ENCODE data around the gene RBCK1. TPM values are rescaled to one million over a fixed set of nuclear protein-coding genes. Genes with fewer than 3 reads are reported as not detected.
A peak's percentile ranks its signal among the peaks of the same experiment; 100 is the strongest.

The RBCK1 gene
- total RNA-seq, 1 donor from 2014 or later = 67.0 TPM

GRCh38 chr20:478010-478948 lies 70.2 kb downstream of the RBCK1 start:
- intact Hi-C loops (cut with DNase I) = loop anchor here (10.0 kb wide), 1 partner anchor 113 kb away; no protein-coding TSS in a partner anchor
- Histone ChIP-seq H3K36me3 (peaks cover 0 to 23% of the 10 kb centered on the region in 2 donors), H3K9me3 (no peaks in the 10 kb centered on the region), H3K4me1 (no peaks in the 10 kb centered on the region), H3K27ac (no peak overlapping the region), H3K4me3 (no peak overlapping the region), H3K27me3 (no peaks in the 10 kb centered on the region)
- TF ChIP-seq POLR2AphosphoS5 (IDR thresholded peaks at IDR 0.05; ENCODE audit: insufficient read depth in 1 of 2, low read depth in 1 of 2) = no peak
- no peak for TF ChIP-seq CTCF (IDR thresholded peaks at IDR 0.05)
- no peak for TF ChIP-seq POLR2A (IDR thresholded peaks at IDR 0.05)
- no peak for DNase-seq (ENCODE audit: extremely low spot score in 2 of 2)

- intact Hi-C loops (cut with DNase I) = loop anchor here (10.0 kb wide), 1 partner anchor 114 kb away; no protein-coding TSS in a partner anchor
- H3K27me3 ChIP-seq = no peaks in the 10 kb centered on the region
- H3K27ac ChIP-seq = no peak overlapping the region
- no peaks in the 10 kb centered on the region for H3K4me1 ChIP-seq
- no peak overlapping the region for H3K4me3 ChIP-seq
- H3K36me3 ChIP-seq = peaks cover 0 to 30% of the 10 kb centered on the region in 2 donors
- no peaks in the 10 kb centered on the region for H3K9me3 ChIP-seq
- TF ChIP-seq CTCF (IDR thresholded peaks at IDR 0.05) = peak in 2 of 3 experiments; percentile 36 to 47
- no peak for TF ChIP-seq POLR2AphosphoS5 (IDR thresholded peaks at IDR 0.05; ENCODE audit: insufficient read depth in 1 of 2, low read depth in 1 of 2)
- DNase-seq (ENCODE audit: extremely low spot score in 2 of 2) = no peak
These were observed 70.9 kb downstream of the RBCK1 start for GRCh38 chr20:478949-479429.

- intact Hi-C loops (cut with DNase I) = loop anchor here (10.0 kb wide), 1 partner anchor 115 kb away; no protein-coding TSS in a partner anchor
- no peak for DNase-seq (ENCODE audit: extremely low spot score in 2 of 2)
- Histone ChIP-seq H3K36me3 (peaks cover 0 to 31% of the 10 kb centered on the region in 2 donors), H3K27ac (no peak overlapping the region), H3K4me1 (no peaks in the 10 kb centered on the region), H3K9me3 (no peaks in the 10 kb centered on the region), H3K27me3 (no peaks in the 10 kb centered on the region), H3K4me3 (no peak overlapping the region)
- no peak for TF ChIP-seq POLR2A (IDR thresholded peaks at IDR 0.05)
These were observed 71.4 kb downstream of the RBCK1 start for GRCh38 chr20:479487-479886.

- Histone ChIP-seq H3K9me3 (no peaks in the 10 kb centered on the region), H3K4me1 (no peaks in the 10 kb centered on the region), H3K27ac (no peak overlapping the region), H3K27me3 (no peaks in the 10 kb centered on the region), H3K4me3 (no peak overlapping the region), H3K36me3 (peaks cover 0 to 31% of the 10 kb centered on the region in 2 donors)
- intact Hi-C loops (cut with DNase I) = no loop called here
- no peak for DNase-seq (ENCODE audit: extremely low spot score in 2 of 2)
- TF ChIP-seq POLR2A (IDR thresholded peaks at IDR 0.05) = no peak
- no peak for TF ChIP-seq CTCF (IDR thresholded peaks at IDR 0.05)
- TF ChIP-seq POLR2AphosphoS5 (IDR thresholded peaks at IDR 0.05; ENCODE audit: insufficient read depth in 1 of 2, low read depth in 1 of 2) = no peak
These were observed 71.9 kb downstream of the RBCK1 start for GRCh38 chr20:480044-480443.

GRCh38 chr20:481167-481566 lies 73.1 kb downstream of the RBCK1 start:
- no peak for TF ChIP-seq POLR2AphosphoS5 (IDR thresholded peaks at IDR 0.05; ENCODE audit: insufficient read depth in 1 of 2, low read depth in 1 of 2)
- no peak for TF ChIP-seq POLR2A (IDR thresholded peaks at IDR 0.05)
- no peak for TF ChIP-seq CTCF (IDR thresholded peaks at IDR 0.05)
- no peak for DNase-seq (ENCODE audit: extremely low spot score in 2 of 2)
- no peaks in the 10 kb centered on the region for H3K27me3 ChIP-seq
- intact Hi-C loops (cut with DNase I) = no loop called here
- H3K4me1 ChIP-seq = no peaks in the 10 kb centered on the region
- H3K36me3 ChIP-seq = peaks cover 0 to 43% of the 10 kb centered on the region in 2 donors
- H3K9me3 ChIP-seq = no peaks in the 10 kb centered on the region
- no peak overlapping the region for H3K4me3 ChIP-seq
- no peak overlapping the region for H3K27ac ChIP-seq

Small RNAs within 50 kb of the gene (small RNA-seq; reads per million reads assigned to genes)
- not detected for gene RF00019

Other genes with a start within 250 kb of the RBCK1 start
- not detected for gene DEFB128, start 218.6 kb upstream of the RBCK1 start, total RNA-seq
- gene DEFB129, start 181.0 kb upstream of the RBCK1 start, total RNA-seq = not detected
- gene DEFB132, start 150.6 kb upstream of the RBCK1 start, total RNA-seq = not detected
- 2.7 TPM for gene C20orf96, start 117.5 kb upstream of the RBCK1 start, total RNA-seq
- gene ZCCHC3, start 110.7 kb upstream of the RBCK1 start, total RNA-seq = 13.8 TPM
- 4.4 TPM for gene SOX12, start 82.7 kb upstream of the RBCK1 start, total RNA-seq
- 21.6 TPM for gene NRSN2, start 61.2 kb upstream of the RBCK1 start, total RNA-seq
- gene TRIB3, start 27.5 kb upstream of the RBCK1 start, total RNA-seq = 15.7 TPM
- 30.9 TPM for gene TBC1D20, start 54.2 kb downstream of the RBCK1 start, total RNA-seq
- 70.0 TPM for gene CSNK2A1, start 135.5 kb downstream of the RBCK1 start, total RNA-seq
- not detected for gene TCF15, start 202.0 kb downstream of the RBCK1 start, total RNA-seq
- gene SRXN1, start 244.9 kb downstream of the RBCK1 start, total RNA-seq = 23.8 TPM

Measured in vagina (tissue), 2 donors.